Measurements from ENCODE around the gene PFKL. TPM values are rescaled to one million over a fixed set of nuclear protein-coding genes. Genes with fewer than 3 reads are reported as not detected.
A peak's percentile ranks its signal among the peaks of the same experiment; 100 is the strongest.

PFKL gene
- total RNA-seq, 1 donor from 2014 or later = 129 TPM

DNA sequence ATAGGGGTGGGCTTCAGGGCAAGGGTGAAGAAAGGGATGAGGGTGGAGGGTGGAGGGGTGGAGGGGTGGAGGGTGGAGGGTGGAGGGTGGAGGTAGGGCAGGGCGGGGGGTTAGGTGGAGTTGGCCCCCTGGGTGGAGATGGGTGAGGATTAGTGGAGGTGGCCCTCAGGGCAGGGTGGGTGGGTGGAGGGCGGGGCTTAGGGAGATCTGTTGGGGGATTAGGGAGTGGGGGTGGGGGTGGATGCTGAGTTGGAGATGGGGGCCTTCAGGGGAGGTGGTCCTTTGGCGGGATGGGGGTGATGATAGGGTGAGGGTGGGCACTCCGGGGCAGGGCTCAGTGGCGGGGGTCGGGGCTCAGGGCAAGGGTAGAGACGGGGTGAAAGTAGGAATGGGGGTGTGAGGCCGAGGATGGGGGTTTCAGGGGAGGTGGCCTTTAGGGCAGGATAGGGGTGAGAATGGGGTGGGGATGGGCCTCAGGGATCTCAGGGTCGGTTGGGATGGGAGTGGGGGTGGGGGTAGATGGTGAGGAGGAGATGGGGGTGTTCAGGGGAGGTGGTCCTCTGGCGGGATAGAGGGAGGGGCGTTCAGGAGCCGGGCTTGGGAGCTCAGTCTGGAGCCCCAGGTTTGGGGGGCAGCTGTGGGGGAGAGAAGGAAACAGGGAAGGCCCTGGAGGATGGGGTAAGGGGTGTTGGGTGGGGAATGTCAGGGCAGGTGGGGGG is 37.4 kb upstream of the PFKL start:
- H3K27me3 Mint-ChIP-seq (ENCODE audit: low read depth) = peaks cover 10% of the 10 kb centered on the region
- peaks cover 2% of the 10 kb centered on the region for H3K36me3 Mint-ChIP-seq (ENCODE audit: low read depth)
- DNase-seq (ENCODE audit: low spot score) = peak; percentile 64
- peaks cover 9% of the 10 kb centered on the region for H3K9me3 Mint-ChIP-seq (ENCODE audit: low read depth)
- peaks cover 3% of the 10 kb centered on the region for H3K4me1 Mint-ChIP-seq (ENCODE audit: low read depth)
- H3K27ac Mint-ChIP-seq (ENCODE audit: unreplicated experiment) = no peak overlapping the region
- TF ChIP-seq CTCF (IDR thresholded peaks at IDR 0.05) = no peak
- H3K4me3 Mint-ChIP-seq (ENCODE audit: unreplicated experiment) = no peak overlapping the region

DNA sequence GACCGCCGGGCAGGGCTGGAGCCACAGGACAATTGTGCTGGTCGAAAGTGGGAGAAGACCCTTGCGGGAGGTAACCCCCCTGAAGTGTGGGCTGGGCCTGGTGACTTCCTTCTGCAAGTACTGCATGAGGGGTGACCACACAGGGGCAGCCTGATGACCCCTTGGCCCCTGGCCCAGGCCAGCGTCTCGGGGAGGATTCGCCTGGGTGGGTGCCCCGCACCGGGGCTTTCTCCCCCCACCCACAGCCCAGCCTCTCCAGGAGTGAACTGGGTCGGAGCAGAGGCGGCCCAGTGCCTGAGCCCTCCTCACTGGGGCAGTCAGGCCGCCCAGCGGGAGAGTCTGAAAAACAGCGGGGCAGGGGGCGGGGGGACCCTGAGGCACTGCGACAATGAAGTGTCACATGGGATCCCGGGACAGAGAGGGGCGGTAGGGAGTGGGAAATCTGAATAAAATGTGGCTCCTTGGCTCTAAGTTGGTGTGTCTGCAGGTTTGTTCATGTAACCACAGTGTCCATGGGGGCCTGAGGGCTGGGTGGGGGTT is 36.6 kb upstream of the PFKL start:
- Mint-ChIP-seq H3K36me3 (ENCODE audit: low read depth) (peaks cover 2% of the 10 kb centered on the region), H3K4me3 (ENCODE audit: unreplicated experiment) (no peak overlapping the region), H3K9me3 (ENCODE audit: low read depth) (peaks cover 9% of the 10 kb centered on the region), H3K4me1 (ENCODE audit: low read depth) (peaks cover 3% of the 10 kb centered on the region), H3K27me3 (ENCODE audit: low read depth) (peaks cover 10% of the 10 kb centered on the region), H3K27ac (ENCODE audit: unreplicated experiment) (no peak overlapping the region)
- peak; percentile 82 for DNase-seq (ENCODE audit: low spot score)
- TF ChIP-seq CTCF (IDR thresholded peaks at IDR 0.05) = no peak

DNA sequence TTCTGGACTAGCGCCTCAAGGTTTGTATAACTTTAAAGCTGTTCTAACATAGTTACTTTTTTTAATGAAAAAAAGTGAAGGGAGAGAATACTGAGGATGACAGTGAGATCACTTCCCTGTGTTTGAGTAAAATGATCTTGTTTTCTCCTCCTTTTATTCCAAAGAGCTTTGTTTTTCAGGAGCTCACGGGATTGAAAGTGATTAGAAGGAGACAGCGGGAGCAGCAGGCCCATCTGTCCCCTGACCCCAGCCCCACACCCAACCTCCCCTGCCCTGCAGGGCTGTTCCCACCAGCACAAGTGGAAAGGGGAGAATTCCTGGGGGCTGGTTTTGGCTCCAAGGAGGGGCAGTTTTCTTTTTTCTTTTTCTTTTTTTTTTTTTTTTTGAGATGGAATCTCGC is 36.1 kb upstream of the PFKL start:
- H3K4me3 Mint-ChIP-seq (ENCODE audit: unreplicated experiment) = no peak overlapping the region
- H3K36me3 Mint-ChIP-seq (ENCODE audit: low read depth) = peaks cover 2% of the 10 kb centered on the region
- no peak for TF ChIP-seq CTCF (IDR thresholded peaks at IDR 0.05)
- H3K27me3 Mint-ChIP-seq (ENCODE audit: low read depth) = peaks cover 10% of the 10 kb centered on the region
- H3K27ac Mint-ChIP-seq (ENCODE audit: unreplicated experiment) = no peak overlapping the region
- DNase-seq (ENCODE audit: low spot score) = peak; percentile 36
- H3K4me1 Mint-ChIP-seq (ENCODE audit: low read depth) = peaks cover 3% of the 10 kb centered on the region
- peaks cover 9% of the 10 kb centered on the region for H3K9me3 Mint-ChIP-seq (ENCODE audit: low read depth)

DNA sequence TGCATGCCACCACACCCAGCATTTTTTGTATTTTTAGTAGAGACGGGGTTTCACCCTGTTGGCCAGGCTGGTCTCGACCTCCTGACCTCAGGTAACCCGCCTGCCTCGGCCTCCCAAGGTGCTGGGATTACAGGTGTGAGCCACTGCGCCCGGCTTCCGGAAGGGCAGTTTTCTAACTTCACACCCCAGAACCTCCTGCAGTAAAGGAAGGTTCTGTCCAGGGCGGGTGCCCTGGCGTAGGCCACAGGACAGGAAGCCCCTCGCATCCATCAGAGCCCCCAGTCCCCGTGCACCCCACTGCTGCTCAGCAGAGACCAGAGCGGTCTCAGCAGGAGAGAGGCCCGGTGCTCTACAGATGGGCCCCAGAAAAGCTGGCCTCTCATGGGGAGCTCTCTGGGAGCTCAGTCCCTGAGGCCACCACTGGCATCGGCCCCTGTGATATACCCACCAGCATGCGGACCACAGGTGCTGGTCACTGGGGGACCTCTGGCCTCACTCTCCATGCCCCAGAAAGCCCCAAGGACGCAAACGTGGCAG is 34.1 kb upstream of the PFKL start:
- DNase-seq (ENCODE audit: low spot score) = peak; percentile 79
- no peak for TF ChIP-seq CTCF (IDR thresholded peaks at IDR 0.05)
- H3K4me3 Mint-ChIP-seq (ENCODE audit: unreplicated experiment) = no peak overlapping the region
- no peaks in the 10 kb centered on the region for H3K36me3 Mint-ChIP-seq (ENCODE audit: low read depth)
- H3K4me1 Mint-ChIP-seq (ENCODE audit: low read depth) = peaks cover 3% of the 10 kb centered on the region
- H3K9me3 Mint-ChIP-seq (ENCODE audit: low read depth) = no peaks in the 10 kb centered on the region
- peaks cover 2% of the 10 kb centered on the region for H3K27me3 Mint-ChIP-seq (ENCODE audit: low read depth)
- no peak overlapping the region for H3K27ac Mint-ChIP-seq (ENCODE audit: unreplicated experiment)

- peak; percentile 80 for DNase-seq (ENCODE audit: low spot score)
- H3K4me1 Mint-ChIP-seq (ENCODE audit: low read depth) = peaks cover 3% of the 10 kb centered on the region
- H3K27me3 Mint-ChIP-seq (ENCODE audit: low read depth) = peaks cover 2% of the 10 kb centered on the region
- TF ChIP-seq CTCF (IDR thresholded peaks at IDR 0.05) = peak; percentile 45
- no peaks in the 10 kb centered on the region for H3K9me3 Mint-ChIP-seq (ENCODE audit: low read depth)
- H3K4me3 Mint-ChIP-seq (ENCODE audit: unreplicated experiment) = no peak overlapping the region
- no peaks in the 10 kb centered on the region for H3K36me3 Mint-ChIP-seq (ENCODE audit: low read depth)
- H3K27ac Mint-ChIP-seq (ENCODE audit: unreplicated experiment) = no peak overlapping the region
These were observed 32.2 kb upstream of the PFKL start for GRCh38 chr21:44267655-44268142.
